AG04449 (cell line): ENCODE measurements around the gene HOXA5.

Experiments
- CTCF ChIA-PET: fragments of 350-600 bp; formaldehyde crosslinking; extraction: SDS; loops from one replicate; lab custom pipeline; 2021; ENCODE audit warnings: antibody characterized with exemption; lab: Yijun Ruan, JAX
- POLR2A ChIA-PET: fragments of 400-600, 350-600 bp; formaldehyde crosslinking; extraction: SDS; loops from one replicate; lab custom pipeline; 2020; ENCODE audit warnings: antibody characterized with exemption, inconsistent platforms; lab: Yijun Ruan, JAX
- DNase-seq: peaks from one replicate; pipeline ENCODE4 v3.0.0-alpha.2; 2010; ENCODE audit warnings: low read depth, low spot score
- H3K4me3 ChIP-seq: 2 replicates; pipeline ENCODE4 v1.5.1; 2011; ENCODE audit warnings: low read depth, mild to moderate bottlenecking, control low read depth, low read length
- CTCF ChIP-seq: IDR thresholded peaks from one replicate; pipeline ENCODE4 v1.5.1; 2011; ENCODE audit warnings: mild to moderate bottlenecking, moderate library complexity, low read length, control low read depth, inconsistent platforms; ENCODE audit not compliant: insufficient read depth; ENCODE audit errors: missing control alignments

The HOXA5 gene

GRCh38 chr7:27152816-27153442 is 9.4 kb upstream of the HOXA5 start:
- CTCF ChIA-PET = interaction anchor here (1.0 to 4.9 kb wide), 8 partner anchors 9 to 466 kb away, joined by 3 to 38 read pairs (median 5); partner anchors contain the start of genes HOXA5 and HOXA9

GRCh38 chr7:27151931-27152815 is 8.7 kb upstream of the HOXA5 start, which contains the start of gene HOXA3:
Gene HOXA3, minus strand, starts transcription at chr7:27152583. Its CDS starts 41,943 bp downstream, at chr7:27110640.
- POLR2A ChIA-PET = interaction anchor here (0.9 to 1.7 kb wide), 3 partner anchors 9 to 21 kb away, joined by 4 to 6 read pairs (median 6); partner anchors contain the start of gene HOXA4
- no peak for TF ChIP-seq CTCF
- CTCF ChIA-PET = interaction anchor here (0.8 to 4.7 kb wide), 14 partner anchors 6 to 465 kb away, joined by 3 to 52 read pairs (median 5); partner anchors contain the start of genes HOXA7 and HOXA9
- H3K4me3 ChIP-seq = peak within 1 kb of the TSS; percentile 72
- no peak for DNase-seq

More at GRCh38 chr7:27152816-27153442, 9.4 kb upstream of the HOXA5 start:
- H3K4me3 ChIP-seq = peak overlapping the region; percentile 72
- DNase-seq = no peak
- POLR2A ChIA-PET = no interaction called here
- no peak for TF ChIP-seq CTCF

GRCh38 chr7:27151341-27151930 is 8.0 kb upstream of the HOXA5 start:
- peak; percentile 25 for TF ChIP-seq CTCF
- CTCF ChIA-PET = interaction anchor here (0.7 to 4.7 kb wide), 20 partner anchors 7 to 1255 kb away, joined by 3 to 52 read pairs (median 4); partner anchors contain the start of genes HOXA4 and HOXA7
- POLR2A ChIA-PET = interaction anchor here (0.9 to 1.7 kb wide), 4 partner anchors 7 to 21 kb away, joined by 3 to 6 read pairs (median 5); partner anchors contain the start of gene HOXA4
- H3K4me3 ChIP-seq = peak overlapping the region; percentile 72
- DNase-seq = no peak

GRCh38 chr7:27150568-27151340 is 7.3 kb upstream of the HOXA5 start:
- DNase-seq = no peak

More at GRCh38 chr7:27150568-27151340, 7.3 kb upstream of the HOXA5 start:
- peak; percentile 91 for TF ChIP-seq CTCF
- peak overlapping the region; percentile 72 for H3K4me3 ChIP-seq
- CTCF ChIA-PET = interaction anchor here (0.7 to 4.7 kb wide), 23 partner anchors 7 to 1304 kb away, joined by 3 to 52 read pairs (median 4); partner anchors contain the start of genes HOXA4 and HOXA7
- POLR2A ChIA-PET = interaction anchor here (0.9 to 1.7 kb wide), 4 partner anchors 8 to 20 kb away, joined by 3 to 6 read pairs (median 4); partner anchors contain the start of gene HOXA4
